Astrocyte (in vitro differentiated cells and primary cell): ENCODE results near the gene FHIT. TPM values are rescaled to one million over a fixed set of nuclear protein-coding genes. Genes with fewer than 3 reads are reported as not detected.

Experiments
- DNase-seq: peaks from one replicate; pipeline ENCODE4 v3.0.0-alpha.2; 2010; ENCODE audit warnings: low read depth
- FAIRE-seq: peaks from 2 replicates; lab custom pipeline; 2011; peaks lifted over from hg19 to GRCh38; lab: Jason Lieb, UNC
- H2AFZ ChIP-seq: 2 replicates; pipeline ENCODE4 v1.6.0; 2012; ENCODE audit warnings: low read depth, low read length, inconsistent platforms
- H3K27ac ChIP-seq: 2 replicates; pipeline ENCODE4 v1.5.1; 2011; ENCODE audit warnings: low read depth, low read length, inconsistent platforms
- H3K27me3 ChIP-seq: 2 replicates; pipeline ENCODE4 v1.6.0; 2011; ENCODE audit warnings: low read length, inconsistent platforms; ENCODE audit not compliant: insufficient read depth
- H3K36me3 ChIP-seq: 2 replicates; pipeline ENCODE4 v1.5.1; 2011; ENCODE audit warnings: low read length, inconsistent platforms; ENCODE audit not compliant: insufficient read depth
- H3K4me1 ChIP-seq: 2 replicates; pipeline ENCODE4 v1.5.1; 2011; ENCODE audit warnings: low read length, inconsistent platforms; ENCODE audit not compliant: insufficient read depth
- H3K4me2 ChIP-seq: 2 replicates; pipeline ENCODE4 v1.6.0; 2012; ENCODE audit warnings: low read length, inconsistent platforms
- H3K4me3 ChIP-seq: 2 replicates; pipeline ENCODE4 v1.5.1; 2011; ENCODE audit warnings: low read depth, mild to moderate bottlenecking, low read length, inconsistent platforms; ENCODE audit not compliant: insufficient read depth
- H3K79me2 ChIP-seq: 2 replicates; pipeline ENCODE4 v1.6.0; 2012; ENCODE audit warnings: mild to moderate bottlenecking, low read length, inconsistent platforms; ENCODE audit not compliant: insufficient read depth
- H3K9ac ChIP-seq: 2 replicates; pipeline ENCODE4 v1.6.0; 2012; ENCODE audit warnings: mild to moderate bottlenecking, low read length, inconsistent platforms
- H3K9me3 ChIP-seq: 2 replicates; pipeline ENCODE4 v1.5.1; 2012; ENCODE audit warnings: low read depth, mild to moderate bottlenecking, low read length, inconsistent platforms; ENCODE audit not compliant: insufficient read depth
- H4K20me1 ChIP-seq: 2 replicates; pipeline ENCODE4 v1.6.0; 2012; ENCODE audit warnings: low read length, inconsistent platforms; ENCODE audit not compliant: insufficient read depth
- H3K27ac Mint-ChIP-seq: one replicate; pipeline ENCODE4 v1.8.0; 2021; ENCODE audit warnings: mild to moderate bottlenecking, mixed read lengths; ENCODE audit not compliant: unreplicated experiment
- H3K27me3 Mint-ChIP-seq: one replicate; pipeline ENCODE4 v1.8.0; 2021; ENCODE audit warnings: low read depth, mixed read lengths; ENCODE audit not compliant: unreplicated experiment
- H3K36me3 Mint-ChIP-seq: one replicate; pipeline ENCODE4 v1.8.0; 2021; ENCODE audit warnings: low read depth, mixed read lengths; ENCODE audit not compliant: unreplicated experiment
- H3K4me1 Mint-ChIP-seq: one replicate; pipeline ENCODE4 v1.8.0; 2021; ENCODE audit warnings: low read depth, mixed read lengths; ENCODE audit not compliant: unreplicated experiment
- H3K4me3 Mint-ChIP-seq: one replicate; pipeline ENCODE4 v1.8.0; 2021; ENCODE audit warnings: mild to moderate bottlenecking, moderate library complexity, mixed read lengths; ENCODE audit not compliant: unreplicated experiment
- H3K9me3 Mint-ChIP-seq: one replicate; pipeline ENCODE4 v1.8.0; 2021; ENCODE audit warnings: mild to moderate bottlenecking, mixed read lengths; ENCODE audit not compliant: unreplicated experiment
- CTCF ChIP-seq: IDR thresholded peaks from 2 replicates; pipeline ENCODE4 v1.5.1; 2011; ENCODE audit warnings: low read depth, mild to moderate bottlenecking, inconsistent platforms, low read length, moderate library complexity; ENCODE audit not compliant: insufficient read depth
- EZH2 ChIP-seq: IDR thresholded peaks from 2 replicates; pipeline ENCODE4 v1.6.1; 2012; ENCODE audit warnings: mild to moderate bottlenecking, low read length, inconsistent platforms; ENCODE audit not compliant: insufficient read depth
- total RNA-seq: library from RNA; stranded (reverse); gene quantifications from 2 replicates; pipeline ENCODE4 v1.2.1, GENCODE V29; 2021

Gene FHIT
- total RNA-seq, 1 donor from 2014 or later, result 6.7 TPM

- Histone ChIP-seq H4K20me1 (no peaks in the 10 kb centered on the region), H3K27ac (no peak overlapping the region), H3K4me1 (no peaks in the 10 kb centered on the region), H2AFZ (no peak overlapping the region), H3K36me3 (no peaks in the 10 kb centered on the region), H3K9ac (no peak overlapping the region), H3K4me3 (no peak overlapping the region), H3K9me3 (no peaks in the 10 kb centered on the region), H3K27me3 (no peaks in the 10 kb centered on the region), H3K4me2 (no peak overlapping the region), H3K79me2 (no peaks in the 10 kb centered on the region)
- Mint-ChIP-seq H3K27ac (no peak overlapping the region), H3K9me3 (no peaks in the 10 kb centered on the region), H3K36me3 (no peaks in the 10 kb centered on the region), H3K4me1 (peaks cover 3% of the 10 kb centered on the region), H3K4me3 (no peak overlapping the region), H3K27me3 (no peaks in the 10 kb centered on the region)
- TF ChIP-seq CTCF, result no peak
- TF ChIP-seq EZH2, result no peak
- DNase-seq (no peak), FAIRE-seq (no peak)
Measured at GRCh38 chr3:60919296-60919695, 332.0 kb downstream of the FHIT start.

DNA sequence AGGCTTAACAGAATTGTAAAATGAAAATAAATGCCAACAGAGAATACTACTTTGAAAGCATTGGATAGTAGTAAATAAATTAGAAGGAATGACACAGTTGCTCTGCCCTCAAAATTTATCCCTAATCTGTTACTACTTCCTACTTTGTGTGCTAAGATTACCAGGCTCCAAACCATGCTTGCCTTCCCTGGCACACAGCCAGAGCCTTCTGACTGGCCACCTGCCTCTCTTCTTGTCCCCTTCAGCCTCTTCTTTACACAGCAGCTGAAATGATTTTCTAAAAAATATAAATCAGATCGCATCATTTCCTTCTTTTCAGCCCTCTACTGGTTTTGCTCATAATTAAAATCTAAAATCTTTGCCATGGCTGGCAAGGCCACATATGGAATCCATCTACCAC, 334.1 kb downstream of the FHIT start:
- Histone ChIP-seq H3K4me2 (no peak overlapping the region), H3K79me2 (no peaks in the 10 kb centered on the region), H3K36me3 (no peaks in the 10 kb centered on the region), H3K27me3 (no peaks in the 10 kb centered on the region), H2AFZ (no peak overlapping the region), H3K9me3 (no peaks in the 10 kb centered on the region), H4K20me1 (no peaks in the 10 kb centered on the region), H3K9ac (no peak overlapping the region), H3K4me3 (no peak overlapping the region), H3K27ac (no peak overlapping the region), H3K4me1 (no peaks in the 10 kb centered on the region)
- H3K27ac Mint-ChIP-seq, result no peak overlapping the region
- peaks cover 2% of the 10 kb centered on the region for H3K9me3 Mint-ChIP-seq
- H3K36me3 Mint-ChIP-seq, result peaks cover 3% of the 10 kb centered on the region
- H3K4me1 Mint-ChIP-seq, result peaks cover 3% of the 10 kb centered on the region
- no peak for DNase-seq
- no peak for FAIRE-seq
- no peak for TF ChIP-seq CTCF
- no peak for TF ChIP-seq EZH2
- H3K4me3 Mint-ChIP-seq, result no peak overlapping the region
- no peaks in the 10 kb centered on the region for H3K27me3 Mint-ChIP-seq

DNA sequence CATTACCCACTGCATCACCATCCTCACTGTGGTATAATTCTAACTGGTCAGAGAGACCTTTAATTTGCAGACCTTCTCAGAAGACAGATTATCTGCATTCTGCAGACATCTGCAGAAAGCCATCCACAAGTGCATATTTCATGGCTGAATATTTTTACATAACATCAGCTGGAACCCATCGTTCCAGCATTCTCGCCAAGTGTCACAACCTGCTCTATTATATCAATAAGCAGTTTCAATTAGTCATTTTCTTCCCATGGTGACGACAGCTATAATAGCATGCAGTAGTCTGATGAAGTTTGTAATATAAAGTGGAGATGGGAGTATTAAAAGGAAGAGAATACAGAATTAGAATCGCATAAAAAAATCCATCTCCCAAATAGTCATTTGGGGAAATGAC, 334.7 kb downstream of the FHIT start:
- Histone ChIP-seq H3K4me3 (no peak overlapping the region), H3K27me3 (no peaks in the 10 kb centered on the region), H3K27ac (no peak overlapping the region), H3K4me1 (no peaks in the 10 kb centered on the region), H3K4me2 (no peak overlapping the region), H3K9ac (no peak overlapping the region), H3K79me2 (no peaks in the 10 kb centered on the region), H2AFZ (no peak overlapping the region), H3K36me3 (no peaks in the 10 kb centered on the region), H4K20me1 (no peaks in the 10 kb centered on the region), H3K9me3 (no peaks in the 10 kb centered on the region)
- H3K27ac Mint-ChIP-seq, result no peak overlapping the region
- no peaks in the 10 kb centered on the region for H3K27me3 Mint-ChIP-seq
- H3K4me1 Mint-ChIP-seq, result peaks cover 3% of the 10 kb centered on the region
- TF ChIP-seq EZH2 (no peak), CTCF (no peak)
- FAIRE-seq (no peak), DNase-seq (no peak)
- H3K9me3 Mint-ChIP-seq, result peaks cover 2% of the 10 kb centered on the region
- H3K4me3 Mint-ChIP-seq, result no peak overlapping the region
- H3K36me3 Mint-ChIP-seq, result peaks cover 3% of the 10 kb centered on the region
